Transverse colon (tissue), 4 donors: Measurements from ENCODE around the gene QKI.

Source experiments
- EP300 ChIP-seq: sonication (generic); formaldehyde crosslinking; IDR thresholded peaks from one replicate; pipeline ENCODE4 v1.6.1; 2017; ENCODE audit warnings: antibody characterized with exemption, low read depth
- POLR2A ChIP-seq: fragments of 450-650 bp; IDR thresholded peaks from one replicate; pipeline ENCODE4 v1.6.1; 2016; ENCODE audit warnings: antibody characterized with exemption, mild to moderate bottlenecking, moderate library complexity
- POLR2AphosphoS5 ChIP-seq, 3 donors: sonication (generic); formaldehyde crosslinking; IDR thresholded peaks; one replicate each; pipeline ENCODE4 v1.6.1; 2016; ENCODE audit warnings: antibody characterized with exemption in 3 of 3
- TF ChIP-seq, protein P1 (sequence below), 5 experiments: fragments of 200-600 bp in 3 of 5; fragments of 450-650 bp in 2 of 5; sonication (generic) in 3 of 5; IDR thresholded peaks; 1 replicate in 2 of 5; 2 replicates in 3 of 5; pipeline ENCODE4 v1.5.1; 2016 to 2017; ENCODE audit warnings: antibody characterized with exemption in 5 of 5, inconsistent platforms in 3 of 5, mild to moderate bottlenecking in 2 of 5, moderate library complexity in 1 of 5

DNA sequence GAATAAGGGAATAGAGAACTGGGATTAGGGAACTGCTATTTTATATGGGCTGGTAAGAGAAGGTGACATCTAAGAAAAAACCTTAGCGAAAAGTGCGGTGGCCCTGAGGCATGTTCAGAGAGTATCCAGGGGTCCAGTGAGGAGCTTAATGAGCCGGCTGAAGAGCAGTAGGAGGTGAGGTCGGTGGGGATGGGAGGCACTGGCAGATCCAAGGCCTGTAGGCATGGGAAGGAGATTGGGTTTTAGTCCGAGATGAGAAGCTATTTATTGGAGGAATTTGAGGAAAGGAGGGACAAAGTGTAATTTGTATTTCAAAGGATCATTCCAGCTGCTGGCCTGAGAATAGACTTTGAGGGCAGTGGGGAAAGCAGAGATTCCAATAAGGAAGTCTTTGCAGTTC lies 123.8 kb downstream of the QKI start:
- TF ChIP-seq POLR2AphosphoS5 (IDR thresholded peaks at IDR 0.05) (no peak), EP300 (no peak), POLR2A (no peak)
- TF ChIP-seq, protein P1, sequence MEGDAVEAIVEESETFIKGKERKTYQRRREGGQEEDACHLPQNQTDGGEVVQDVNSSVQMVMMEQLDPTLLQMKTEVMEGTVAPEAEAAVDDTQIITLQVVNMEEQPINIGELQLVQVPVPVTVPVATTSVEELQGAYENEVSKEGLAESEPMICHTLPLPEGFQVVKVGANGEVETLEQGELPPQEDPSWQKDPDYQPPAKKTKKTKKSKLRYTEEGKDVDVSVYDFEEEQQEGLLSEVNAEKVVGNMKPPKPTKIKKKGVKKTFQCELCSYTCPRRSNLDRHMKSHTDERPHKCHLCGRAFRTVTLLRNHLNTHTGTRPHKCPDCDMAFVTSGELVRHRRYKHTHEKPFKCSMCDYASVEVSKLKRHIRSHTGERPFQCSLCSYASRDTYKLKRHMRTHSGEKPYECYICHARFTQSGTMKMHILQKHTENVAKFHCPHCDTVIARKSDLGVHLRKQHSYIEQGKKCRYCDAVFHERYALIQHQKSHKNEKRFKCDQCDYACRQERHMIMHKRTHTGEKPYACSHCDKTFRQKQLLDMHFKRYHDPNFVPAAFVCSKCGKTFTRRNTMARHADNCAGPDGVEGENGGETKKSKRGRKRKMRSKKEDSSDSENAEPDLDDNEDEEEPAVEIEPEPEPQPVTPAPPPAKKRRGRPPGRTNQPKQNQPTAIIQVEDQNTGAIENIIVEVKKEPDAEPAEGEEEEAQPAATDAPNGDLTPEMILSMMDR (IDR thresholded peaks at IDR 0.05) = no peak
